Stimulated activated CD4-positive, alpha-beta T cell treated with anti-CD3 and anti-CD28 coated beads, TNF-alpha, amount 100 ng/mL, for 4 hours (primary cell): ENCODE results near the gene PNLIPRP1.

Experiments used
- DNase-seq, 3 experiments: peaks; one replicate each; pipeline ENCODE4 v3.0.0-alpha.2; 2020; ENCODE audit warnings: low read depth in 3 of 3

Gene PNLIPRP1

GRCh38 chr10:116590590-116591444, at the start of gene PNLIPRP1:
Gene PNLIPRP1 (plus strand): TSS chr10:116590959. CDS start chr10:116591130, 171 bp downstream.
- no peak for DNase-seq

GRCh38 chr10:116542007-116542677, 48.6 kb upstream of the PNLIPRP1 start:
- no peak for DNase-seq

- no peak for DNase-seq
Measured at GRCh38 chr10:116545122-116545521, 45.6 kb upstream of the PNLIPRP1 start.

GRCh38 chr10:116545756-116546155, 45.0 kb upstream of the PNLIPRP1 start, which contains the start of gene PNLIP:
Gene PNLIP (plus strand): TSS chr10:116545931. CDS start chr10:116546093, 162 bp downstream.
- no peak for DNase-seq

- no peak for DNase-seq
Measured at GRCh38 chr10:116548301-116548700, 42.5 kb upstream of the PNLIPRP1 start.

- DNase-seq: no peak
Measured at GRCh38 chr10:116553378-116553980, 37.3 kb upstream of the PNLIPRP1 start.

GRCh38 chr10:116554628-116555027, 36.1 kb upstream of the PNLIPRP1 start:
- no peak for DNase-seq

GRCh38 chr10:116555880-116556279, 34.9 kb upstream of the PNLIPRP1 start:
- DNase-seq: no peak

- DNase-seq: no peak
Measured at GRCh38 chr10:116557305-116557880, 33.4 kb upstream of the PNLIPRP1 start.

- DNase-seq: no peak
Measured at GRCh38 chr10:116565534-116565933, 25.2 kb upstream of the PNLIPRP1 start.

GRCh38 chr10:116566932-116567331, 23.8 kb upstream of the PNLIPRP1 start:
- no peak for DNase-seq

GRCh38 chr10:116567335-116567734, 23.4 kb upstream of the PNLIPRP1 start:
- DNase-seq: no peak

GRCh38 chr10:116574797-116575196, 16.0 kb upstream of the PNLIPRP1 start:
- DNase-seq: no peak

- no peak for DNase-seq
Measured at GRCh38 chr10:116587878-116588591, 2.7 kb upstream of the PNLIPRP1 start.

- no peak for DNase-seq
Measured at GRCh38 chr10:116588995-116589394, 1.8 kb upstream of the PNLIPRP1 start.

GRCh38 chr10:116589926-116590325, 833 bp upstream of the PNLIPRP1 start:
- no peak for DNase-seq

GRCh38 chr10:116593139-116593740, 2.5 kb downstream of the PNLIPRP1 start:
- no peak for DNase-seq

- DNase-seq: no peak
Measured at GRCh38 chr10:116594525-116595035, 3.8 kb downstream of the PNLIPRP1 start.

GRCh38 chr10:116596062-116596461, 5.3 kb downstream of the PNLIPRP1 start:
- DNase-seq: no peak

- DNase-seq: no peak
Measured at GRCh38 chr10:116597543-116597942, 6.8 kb downstream of the PNLIPRP1 start.

- DNase-seq: no peak
Measured at GRCh38 chr10:116598329-116598728, 7.6 kb downstream of the PNLIPRP1 start.
